Activated CD4-positive, CD25-positive, alpha-beta regulatory T cell treated with anti-CD3 and anti-CD28 coated beads, Interleukin-2, amount 50 U/mL, for 24 hours (primary cell): ENCODE results near the gene TRPM5.
"Not testable (repeated sequence)": the region's sequence is repeated elsewhere in the genome, so short reads cannot be mapped to it uniquely, and the experiment has no call there.

Experiments used
- ATAC-seq, 2 donors: fragments of 150-1000 bp; cut with Tn5 transposase; one replicate each; pipeline ENCODE4 v1.10.0; 2021; ENCODE audit warnings: mild to moderate bottlenecking in 1 of 2, moderate library complexity in 1 of 2

The TRPM5 gene

GRCh38 chr11:2443881-2444820, at the start of gene TRPM5:
TSS of gene TRPM5 (minus strand) at chr11:2444514. CDS start at chr11:2423036, 21,478 bp downstream.
- peak; percentile 10 to 11 for ATAC-seq

- no peak for ATAC-seq
Measured at GRCh38 chr11:2489083-2489482, 44.8 kb upstream of the TRPM5 start.

- ATAC-seq, result no peak
Measured at GRCh38 chr11:2488004-2488403, 43.7 kb upstream of the TRPM5 start.

DNA sequence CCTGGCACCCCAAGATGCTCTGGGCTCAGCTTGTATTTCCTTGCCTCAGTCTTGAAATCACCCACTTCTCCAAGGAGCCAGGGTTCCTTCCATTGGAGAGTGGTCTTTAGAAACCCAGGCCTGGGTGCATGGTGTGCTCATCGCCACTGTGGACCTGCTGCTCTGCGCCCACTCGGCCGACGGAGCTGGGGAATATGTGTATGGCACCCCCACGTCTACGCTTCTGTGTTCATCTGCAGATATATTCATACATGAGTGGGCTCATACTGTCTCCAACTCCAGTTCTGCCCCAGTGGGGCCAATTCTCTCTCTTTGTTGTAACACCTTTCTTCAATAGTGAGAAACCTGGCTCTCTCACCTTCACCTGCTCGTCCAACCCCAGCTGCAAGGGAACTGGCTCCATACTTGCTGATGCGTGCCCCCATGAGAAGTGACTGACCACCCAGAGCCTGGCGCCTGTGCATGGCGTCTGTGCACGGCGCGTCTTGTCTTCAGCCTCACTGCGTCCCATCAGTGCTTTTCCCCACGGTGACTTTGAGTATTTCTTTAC, 40.3 kb upstream of the TRPM5 start:
- no peak for ATAC-seq

GRCh38 chr11:2483426-2483825, 39.1 kb upstream of the TRPM5 start:
- no peak for ATAC-seq

GRCh38 chr11:2482745-2483144, 38.4 kb upstream of the TRPM5 start:
- no peak for ATAC-seq

GRCh38 chr11:2482204-2482603, 37.9 kb upstream of the TRPM5 start:
- ATAC-seq, result no peak

DNA sequence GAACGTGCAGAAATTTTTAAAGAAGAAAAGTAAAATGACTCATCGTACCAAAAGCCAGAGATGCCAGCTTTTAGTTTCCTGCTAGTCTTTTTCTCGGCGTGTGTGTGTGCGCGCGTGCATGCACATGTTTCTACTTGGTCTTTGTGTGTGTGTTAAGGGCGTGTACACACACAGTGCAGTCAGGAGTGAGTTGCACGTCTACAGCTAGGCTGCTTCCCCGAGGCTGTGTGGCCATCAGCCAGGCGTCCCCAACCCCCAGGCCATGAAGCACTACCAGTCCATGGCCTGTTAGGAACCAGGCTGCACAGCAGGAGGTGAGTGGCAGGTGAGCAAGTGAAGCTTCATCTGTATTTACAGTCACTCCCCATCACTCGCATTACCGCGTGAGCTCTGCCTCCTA, 36.9 kb upstream of the TRPM5 start:
- ATAC-seq, result peak; percentile 58 to 59

DNA sequence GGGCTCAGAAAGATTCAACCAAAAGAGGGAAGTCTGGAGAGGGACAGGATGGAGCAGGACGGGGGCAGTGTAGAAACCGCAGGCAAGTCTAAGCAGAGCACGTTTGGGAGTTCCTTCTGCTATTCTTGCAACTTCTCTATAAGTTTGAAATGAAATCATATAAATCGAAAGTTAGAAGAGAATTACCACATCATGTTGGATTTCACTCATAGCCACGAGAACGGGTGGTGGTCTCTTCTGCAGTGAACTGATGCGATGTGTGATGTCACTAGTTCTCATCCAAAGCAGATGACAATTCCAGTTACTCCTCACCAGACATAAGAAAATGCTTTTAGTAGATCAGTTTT, 36.5 kb upstream of the TRPM5 start:
- ATAC-seq, result peak; percentile 69 to 78

- not testable (repeated sequence) for ATAC-seq
Measured at GRCh38 chr11:2480067-2480873, 36.0 kb upstream of the TRPM5 start.

DNA sequence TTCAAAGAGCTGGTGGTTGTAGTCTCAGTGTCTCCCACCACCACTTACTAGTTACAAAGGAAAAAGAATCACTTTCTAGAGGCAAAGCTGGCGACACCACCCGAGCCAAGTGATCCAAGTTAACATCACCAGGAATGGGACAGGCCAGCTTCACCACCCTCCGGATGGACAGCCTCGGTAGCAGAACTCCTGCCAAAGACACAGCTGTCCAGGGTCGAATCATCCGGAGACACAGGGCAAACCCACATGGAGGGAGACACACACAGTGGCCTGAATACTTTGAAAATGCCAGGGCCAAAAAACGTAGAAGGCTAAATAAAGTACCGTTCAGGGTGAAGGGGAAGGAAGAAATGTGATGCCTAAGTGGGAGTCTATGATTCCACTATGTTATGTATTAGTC, 33.6 kb upstream of the TRPM5 start:
- ATAC-seq, result no peak

DNA sequence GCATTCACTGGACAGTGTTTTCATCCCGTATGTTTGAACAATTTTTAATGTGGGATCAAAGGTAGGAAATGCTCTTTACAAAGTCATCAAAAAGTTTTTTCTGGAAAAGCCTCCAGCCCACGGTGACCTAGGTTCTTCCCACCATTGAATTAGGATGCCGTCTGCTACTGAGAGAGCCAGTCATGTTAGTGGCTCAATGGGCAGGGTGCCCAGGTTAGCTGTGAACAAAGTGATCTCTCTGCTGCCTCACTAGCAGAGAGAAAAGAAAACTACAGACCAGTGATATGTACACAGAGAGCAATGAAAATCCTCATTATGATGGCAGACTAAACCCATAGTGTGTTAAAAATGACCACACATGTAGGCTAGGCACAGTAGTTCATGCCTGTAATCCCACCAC, 32.9 kb upstream of the TRPM5 start:
- ATAC-seq, result no peak

DNA sequence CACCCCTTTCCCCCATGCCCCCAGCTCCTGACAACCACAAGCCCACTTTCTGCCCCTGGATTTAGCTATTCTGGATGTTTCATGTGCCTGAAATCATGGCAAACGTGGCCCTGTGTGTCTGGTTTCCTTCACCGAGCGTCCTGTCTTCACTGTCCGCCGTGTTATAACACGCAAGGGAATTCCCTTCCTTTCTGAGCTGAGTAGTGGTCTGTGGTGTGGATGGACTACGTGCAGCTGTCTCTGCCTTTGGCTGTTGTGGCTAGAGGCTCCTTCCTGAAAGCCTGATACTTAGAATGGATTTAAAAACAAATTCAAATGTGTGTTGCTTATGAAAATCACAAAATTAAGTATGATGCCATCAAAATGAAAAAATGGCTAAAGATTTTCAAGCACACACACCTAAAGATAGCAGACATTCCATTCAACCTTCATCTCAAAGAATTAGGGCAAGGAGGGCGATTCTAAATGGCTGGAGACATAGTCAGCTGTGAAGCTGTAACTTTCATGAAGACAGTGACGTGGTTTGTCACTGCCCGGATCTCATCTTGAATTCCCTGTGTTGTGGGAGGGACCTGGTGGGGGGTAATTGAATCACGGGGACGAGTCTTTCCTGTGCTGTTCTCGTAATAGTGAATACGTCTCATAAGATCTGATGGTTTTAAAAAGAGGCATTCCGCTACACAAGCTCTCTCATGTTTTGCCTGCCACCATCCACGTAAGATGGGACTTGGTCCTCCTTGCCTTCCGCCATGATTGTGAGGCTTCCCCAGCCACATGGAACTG, 31.0 kb upstream of the TRPM5 start:
- no peak for ATAC-seq

DNA sequence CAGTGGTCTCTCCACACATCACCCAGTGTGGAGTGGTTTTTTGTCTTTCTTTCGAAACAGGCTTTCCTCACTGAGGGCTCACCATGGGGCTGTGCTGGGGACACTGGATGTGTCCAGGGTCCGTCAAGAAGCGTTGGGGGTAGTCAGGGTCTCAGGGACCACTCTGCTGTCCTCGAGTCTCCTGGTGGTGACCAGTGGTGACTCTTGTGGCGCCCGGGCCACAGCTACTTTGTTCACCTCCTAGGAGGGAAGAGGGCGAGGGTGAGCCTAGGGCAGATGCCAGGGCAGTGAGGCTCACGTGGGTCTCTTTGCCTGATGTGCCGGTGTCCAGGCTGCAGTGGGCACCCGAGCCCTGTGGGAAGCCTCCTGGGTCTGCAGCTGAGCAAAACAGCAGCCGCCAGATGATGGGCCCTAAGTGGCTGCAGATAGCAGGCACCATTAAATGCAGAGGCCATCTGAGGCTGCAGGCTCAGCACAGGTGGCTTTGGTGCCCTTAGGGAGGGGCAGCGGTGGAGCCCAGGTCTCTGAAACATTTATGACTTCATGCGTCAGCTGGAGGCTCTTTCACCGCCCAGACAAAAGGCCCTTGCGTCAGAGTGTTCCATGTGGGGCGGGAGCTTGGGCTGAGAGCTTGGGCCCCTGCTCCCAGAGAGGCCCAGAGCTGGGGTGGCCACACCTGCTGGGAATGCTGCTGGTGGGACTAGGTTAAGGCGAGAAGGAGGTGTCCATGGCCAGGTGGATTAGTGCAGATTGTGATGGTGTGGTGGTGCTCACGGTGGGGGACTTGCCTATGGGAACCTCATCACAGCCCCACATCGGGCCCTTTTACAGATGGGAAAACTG, 30.0 kb upstream of the TRPM5 start:
- no peak for ATAC-seq

DNA sequence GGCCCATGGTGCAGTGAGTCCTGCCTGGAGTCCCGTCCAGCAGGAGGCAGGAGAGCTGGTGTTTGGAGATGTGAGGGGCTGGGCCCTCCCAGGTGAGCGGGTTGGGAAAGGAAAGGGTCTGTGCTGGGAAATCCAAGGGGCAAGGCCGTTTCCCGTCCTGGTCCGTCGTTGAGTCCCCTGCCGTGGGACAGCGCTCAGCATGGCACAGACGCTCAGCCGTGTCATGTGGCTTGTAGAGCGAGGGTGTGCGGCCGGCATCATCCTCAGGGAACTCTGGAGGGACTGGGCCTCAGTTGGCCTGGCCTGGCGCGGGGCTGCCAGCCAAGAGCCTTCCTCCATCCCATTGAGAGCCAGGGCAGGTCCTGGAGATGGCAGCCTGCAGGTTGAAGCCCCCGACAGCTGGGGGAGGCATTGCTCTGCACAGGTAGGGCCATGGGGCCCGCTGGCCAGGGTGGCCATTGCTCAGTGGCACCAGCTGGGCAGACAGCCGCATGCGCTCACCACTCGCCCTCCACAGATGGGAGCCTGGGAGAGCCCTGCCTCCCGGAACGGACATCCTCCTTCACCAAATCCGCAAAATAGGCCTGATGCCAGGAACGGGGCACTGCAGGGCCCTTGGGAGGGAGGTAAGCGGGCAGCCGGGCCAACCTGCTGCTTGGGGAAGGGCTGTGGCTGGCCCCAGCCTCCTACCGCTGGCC, 29.2 kb upstream of the TRPM5 start:
- no peak for ATAC-seq

GRCh38 chr11:2472428-2473186, 28.3 kb upstream of the TRPM5 start:
- ATAC-seq, result no peak

- ATAC-seq, result no peak
Measured at GRCh38 chr11:2471804-2472096, 27.4 kb upstream of the TRPM5 start.

DNA sequence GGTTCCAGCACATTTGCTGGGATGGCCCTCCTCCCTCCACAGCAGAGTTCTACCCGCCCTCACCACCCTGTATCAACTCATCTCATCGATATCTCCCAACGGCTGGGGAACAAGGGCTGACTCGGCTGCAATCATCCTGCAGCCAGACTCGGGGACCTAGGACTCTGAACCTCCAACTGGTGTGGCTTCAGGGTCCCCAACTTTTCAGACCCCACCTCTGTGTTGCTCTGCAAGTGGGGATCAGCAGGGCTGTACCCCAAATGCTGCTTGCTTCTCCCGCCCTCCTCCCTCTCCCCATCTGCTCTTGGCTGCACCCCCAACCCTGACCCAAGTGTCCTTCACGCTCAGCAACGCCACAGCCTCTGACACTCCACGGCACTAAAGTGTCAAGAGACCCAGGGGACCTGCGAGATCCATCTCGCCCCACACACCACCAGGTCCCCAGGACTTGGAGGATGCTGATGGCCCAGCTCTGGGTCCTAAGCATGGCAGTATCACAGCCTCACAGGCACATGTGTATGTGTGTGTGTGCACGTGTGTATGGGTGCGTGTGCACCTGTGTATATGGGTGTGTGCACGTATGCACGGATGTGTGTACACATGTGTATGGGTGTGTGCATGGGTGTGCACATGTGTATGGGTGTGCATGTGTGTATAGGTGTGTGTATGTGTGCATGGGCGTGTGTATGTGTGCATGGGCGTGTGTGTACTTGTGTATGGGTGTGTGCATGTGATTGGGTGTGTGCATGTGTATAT, 26.9 kb upstream of the TRPM5 start:
- ATAC-seq, result no peak

DNA sequence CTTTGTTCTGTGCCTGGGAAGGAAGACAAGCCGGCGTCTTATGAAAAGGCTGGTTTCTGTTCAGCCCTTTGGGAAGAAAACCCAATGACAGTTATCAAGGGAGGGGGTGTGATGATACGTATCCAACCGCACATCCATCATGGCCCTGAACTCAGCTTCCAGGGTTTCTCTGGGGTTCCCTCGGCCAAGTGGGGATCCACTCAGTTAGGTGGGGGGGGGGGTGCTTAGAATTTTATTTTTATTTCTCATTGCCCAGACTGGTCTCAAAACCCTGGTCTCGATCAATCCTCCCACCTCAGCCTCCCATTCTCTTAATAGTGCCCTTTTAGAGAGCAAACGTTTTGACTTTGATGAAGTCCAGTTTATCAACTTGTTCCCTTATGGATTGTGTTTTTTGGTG, 26.2 kb upstream of the TRPM5 start:
- ATAC-seq, result no peak
